ENCODE results near the gene CUL7.
"Not testable (repeated sequence)": the region's sequence is repeated elsewhere in the genome, so short reads cannot be mapped to it uniquely, and the experiment has no call there.

CUL7 gene

GRCh38 chr6:43053545-43054205 lies at the start of gene CUL7:
TSS of gene CUL7 (minus strand) at chr6:43053851. CDS start at chr6:43052788, 1,063 bp downstream.
- peak; percentile 76 for DNase-seq

- no peak for DNase-seq
These were observed 47.8 kb upstream of the CUL7 start for GRCh38 chr6:43101497-43101896.

- no peak for DNase-seq
These were observed 43.9 kb upstream of the CUL7 start for GRCh38 chr6:43097502-43097901.

- no peak for DNase-seq
These were observed 43.4 kb upstream of the CUL7 start for GRCh38 chr6:43097098-43097489.

GRCh38 chr6:43096451-43097097 lies 42.9 kb upstream of the CUL7 start:
- DNase-seq, result no peak

- no peak for DNase-seq
These were observed 42.3 kb upstream of the CUL7 start for GRCh38 chr6:43095939-43096338.

GRCh38 chr6:43093436-43094289 lies 40.0 kb upstream of the CUL7 start:
- no peak for DNase-seq

- no peak for DNase-seq
These were observed 39.0 kb upstream of the CUL7 start for GRCh38 chr6:43092635-43093034.

- no peak for DNase-seq
These were observed 37.9 kb upstream of the CUL7 start for GRCh38 chr6:43091436-43091991.

- DNase-seq, result no peak
These were observed 37.4 kb upstream of the CUL7 start for GRCh38 chr6:43091020-43091419.

GRCh38 chr6:43090559-43090956 lies 36.9 kb upstream of the CUL7 start:
- no peak for DNase-seq

GRCh38 chr6:43089874-43090558 lies 36.4 kb upstream of the CUL7 start:
- no peak for DNase-seq

GRCh38 chr6:43089467-43089866 lies 35.8 kb upstream of the CUL7 start:
- DNase-seq, result no peak

- no peak for DNase-seq
These were observed 35.0 kb upstream of the CUL7 start for GRCh38 chr6:43088654-43089056.

GRCh38 chr6:43086022-43086658 lies 32.5 kb upstream of the CUL7 start:
- no peak for DNase-seq

- no peak for DNase-seq
These were observed 29.4 kb upstream of the CUL7 start for GRCh38 chr6:43082806-43083655.

GRCh38 chr6:43081922-43082321 lies 28.3 kb upstream of the CUL7 start:
- not testable (repeated sequence) for DNase-seq

- DNase-seq, result no peak
These were observed 27.4 kb upstream of the CUL7 start for GRCh38 chr6:43081043-43081442.

GRCh38 chr6:43078691-43079090 lies 25.0 kb upstream of the CUL7 start:
- no peak for DNase-seq

- no peak for DNase-seq
These were observed 24.4 kb upstream of the CUL7 start for GRCh38 chr6:43077981-43078511.

GRCh38 chr6:43077333-43077809 lies 23.7 kb upstream of the CUL7 start:
- DNase-seq, result no peak

Data from NCI-H524 treated with DMSO at 0.1 percent for 48 hours (cell line).